LNCAP (cell line): ENCODE measurements around the gene IL4R.

Experiments used
- CTCF ChIP-seq: fragments of 450-650 bp; IDR thresholded peaks from 2 replicates; pipeline ENCODE4 v1.5.1; 2017; ENCODE audit warnings: mild to moderate bottlenecking

The IL4R gene

DNA sequence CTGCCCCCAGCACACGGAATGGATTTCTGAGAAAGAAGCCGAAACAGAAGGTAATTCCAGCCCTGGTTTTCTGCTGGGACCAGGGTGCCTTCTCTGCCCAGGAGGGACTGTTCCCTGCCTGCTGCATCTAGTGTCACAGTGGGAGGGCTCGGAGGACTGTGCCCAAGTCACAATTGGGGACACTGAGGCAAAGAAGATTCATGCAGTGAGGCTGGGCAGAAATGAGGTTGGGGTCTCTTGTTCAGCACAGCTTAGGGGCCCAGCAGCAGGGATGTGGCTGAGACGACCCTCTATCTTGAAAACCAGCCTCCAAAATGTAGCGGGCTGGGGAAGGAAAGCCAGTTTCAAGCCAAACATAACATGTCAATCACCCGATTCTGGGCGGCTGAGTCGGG, 88.8 kb downstream of the IL4R start:
- no peak for TF ChIP-seq CTCF

DNA sequence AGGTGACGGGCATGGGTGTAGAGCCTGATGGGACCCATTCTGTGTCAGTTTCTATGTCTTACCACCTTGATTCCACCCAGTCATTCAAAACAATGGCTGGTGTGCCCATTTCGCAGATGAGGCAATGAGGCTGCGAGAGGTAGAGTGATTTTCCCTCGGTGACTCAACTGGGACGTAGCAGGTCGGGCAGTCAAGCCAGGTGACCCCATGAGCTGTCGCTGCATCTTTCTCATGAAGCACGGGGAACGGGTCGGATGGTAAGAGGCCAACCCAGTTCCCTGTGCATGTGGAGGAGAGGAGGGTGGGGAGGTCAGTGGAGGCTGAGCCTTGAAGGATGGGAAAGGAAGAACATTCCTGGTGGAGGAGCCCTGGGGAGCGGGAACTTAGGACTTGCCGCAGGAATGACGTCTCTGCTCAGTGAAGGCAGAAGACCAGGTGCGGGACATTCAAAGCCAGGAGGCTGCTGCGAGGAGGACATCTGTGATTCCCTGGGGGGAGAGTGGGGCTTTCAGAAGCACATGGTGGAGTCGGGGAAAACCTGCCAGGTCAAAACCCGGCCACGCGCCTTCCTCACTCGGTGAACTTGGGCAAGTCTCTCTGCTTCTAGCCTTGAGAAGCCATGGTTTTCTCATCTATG, 89.3 kb downstream of the IL4R start:
- no peak for TF ChIP-seq CTCF

DNA sequence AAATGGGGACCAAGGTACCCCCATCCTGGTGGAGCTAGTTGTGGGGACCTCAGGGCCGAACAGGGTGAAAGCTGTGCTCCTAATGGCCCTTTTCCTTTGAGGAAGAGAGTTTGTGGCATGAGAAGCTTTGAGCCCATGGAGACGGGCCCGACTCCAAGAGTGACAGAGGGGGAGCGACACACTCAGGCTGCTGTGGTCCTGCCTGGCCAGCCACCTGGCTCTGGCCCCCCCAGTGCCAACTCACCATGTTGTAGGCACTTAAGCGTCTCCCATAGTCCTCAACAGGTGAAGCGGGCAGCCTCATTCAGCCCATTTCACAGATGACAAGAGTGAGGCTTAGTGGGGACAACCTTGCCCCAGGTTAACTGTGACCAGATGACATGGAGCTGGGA, 89.8 kb downstream of the IL4R start:
- TF ChIP-seq CTCF: no peak

GRCh38 chr16:27404163-27404823, 90.5 kb downstream of the IL4R start:
- no peak for TF ChIP-seq CTCF

- TF ChIP-seq CTCF: no peak
Measured at GRCh38 chr16:27405546-27406451, 92.0 kb downstream of the IL4R start.

DNA sequence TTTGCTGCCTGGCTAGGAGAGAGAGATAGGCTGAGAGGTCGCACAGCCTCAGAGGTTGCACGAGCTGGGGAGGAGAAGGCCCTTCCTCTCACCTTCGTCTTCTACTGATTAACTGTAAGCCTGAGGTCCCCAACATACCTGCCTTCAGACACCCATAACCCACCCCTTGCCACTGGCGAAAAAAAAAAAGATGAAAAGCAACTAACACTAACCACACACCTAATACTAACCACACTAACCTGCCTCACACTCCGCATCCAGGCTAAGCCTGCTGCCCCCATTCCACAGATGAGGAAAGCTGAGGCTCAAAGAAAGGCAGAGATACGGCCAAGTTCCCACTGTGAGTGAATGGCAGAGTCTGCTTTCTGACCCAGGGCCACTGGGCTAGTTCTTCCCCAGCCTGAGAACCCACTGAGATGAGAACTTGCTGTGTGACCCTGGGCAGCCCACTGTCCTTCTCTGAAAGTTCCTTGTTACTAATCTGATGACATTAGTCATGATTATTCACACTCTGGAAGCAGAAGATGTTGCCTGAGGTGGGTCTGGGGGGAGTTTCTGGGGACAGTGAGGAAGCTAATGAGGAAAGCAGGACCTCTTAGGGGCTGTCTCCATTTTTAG, 92.8 kb downstream of the IL4R start:
- TF ChIP-seq CTCF: no peak

GRCh38 chr16:27407133-27407532, 93.4 kb downstream of the IL4R start:
- TF ChIP-seq CTCF: no peak
